ENCODE measurements around the gene SYT2.
"Not testable (repeated sequence)": the region's sequence is repeated elsewhere in the genome, so short reads cannot be mapped to it uniquely, and the experiment has no call there.

- TF ChIP-seq CTCF (IDR thresholded peaks at IDR 0.05); ZFX (IDR thresholded peaks at IDR 0.05; ENCODE audit: borderline replicate concordance): not testable (repeated sequence)
These were observed 157.2 kb downstream of the SYT2 start for GRCh38 chr1:202553078-202553477.
